Measurements from ENCODE around the gene ZNF80.

DNA sequence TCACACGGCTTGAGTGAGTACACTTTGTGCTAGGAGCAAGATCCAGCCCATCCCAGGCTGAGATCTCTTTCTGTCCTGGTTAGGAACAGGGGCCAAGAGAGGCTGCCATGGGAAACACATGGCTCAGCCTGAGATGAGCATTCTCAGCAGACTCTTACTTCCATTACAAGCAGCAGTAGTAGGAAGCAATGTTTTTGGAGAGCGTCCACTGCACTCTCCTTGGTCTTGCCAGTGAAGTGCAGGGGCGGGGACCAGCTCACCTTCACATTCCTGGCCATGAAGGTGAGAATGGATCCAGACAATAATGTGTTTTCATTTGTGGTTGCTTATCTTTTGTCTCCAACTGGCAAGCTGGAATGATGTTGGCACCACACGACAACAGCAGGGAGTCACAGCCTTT, 24.7 kb downstream of the ZNF80 start:
- TF ChIP-seq, protein P1, sequence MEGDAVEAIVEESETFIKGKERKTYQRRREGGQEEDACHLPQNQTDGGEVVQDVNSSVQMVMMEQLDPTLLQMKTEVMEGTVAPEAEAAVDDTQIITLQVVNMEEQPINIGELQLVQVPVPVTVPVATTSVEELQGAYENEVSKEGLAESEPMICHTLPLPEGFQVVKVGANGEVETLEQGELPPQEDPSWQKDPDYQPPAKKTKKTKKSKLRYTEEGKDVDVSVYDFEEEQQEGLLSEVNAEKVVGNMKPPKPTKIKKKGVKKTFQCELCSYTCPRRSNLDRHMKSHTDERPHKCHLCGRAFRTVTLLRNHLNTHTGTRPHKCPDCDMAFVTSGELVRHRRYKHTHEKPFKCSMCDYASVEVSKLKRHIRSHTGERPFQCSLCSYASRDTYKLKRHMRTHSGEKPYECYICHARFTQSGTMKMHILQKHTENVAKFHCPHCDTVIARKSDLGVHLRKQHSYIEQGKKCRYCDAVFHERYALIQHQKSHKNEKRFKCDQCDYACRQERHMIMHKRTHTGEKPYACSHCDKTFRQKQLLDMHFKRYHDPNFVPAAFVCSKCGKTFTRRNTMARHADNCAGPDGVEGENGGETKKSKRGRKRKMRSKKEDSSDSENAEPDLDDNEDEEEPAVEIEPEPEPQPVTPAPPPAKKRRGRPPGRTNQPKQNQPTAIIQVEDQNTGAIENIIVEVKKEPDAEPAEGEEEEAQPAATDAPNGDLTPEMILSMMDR (IDR thresholded peaks at IDR 0.05), result no peak
- TF ChIP-seq POLR2AphosphoS5 (IDR thresholded peaks at IDR 0.05), result no peak
- no peak for TF ChIP-seq EP300 (IDR thresholded peaks at IDR 0.05)
- TF ChIP-seq POLR2A (IDR thresholded peaks at IDR 0.05), result no peak

Measured in suprapubic skin (tissue), 4 donors.